Retina (tissue), 1 donor: ENCODE data around the gene LHFPL6.
A peak's percentile ranks its signal among the peaks of the same experiment; 100 is the strongest.

Experiments
- DNase-seq: peaks from one replicate; pipeline ENCODE4 v3.0.0-alpha.2; 2016

The LHFPL6 gene

DNA sequence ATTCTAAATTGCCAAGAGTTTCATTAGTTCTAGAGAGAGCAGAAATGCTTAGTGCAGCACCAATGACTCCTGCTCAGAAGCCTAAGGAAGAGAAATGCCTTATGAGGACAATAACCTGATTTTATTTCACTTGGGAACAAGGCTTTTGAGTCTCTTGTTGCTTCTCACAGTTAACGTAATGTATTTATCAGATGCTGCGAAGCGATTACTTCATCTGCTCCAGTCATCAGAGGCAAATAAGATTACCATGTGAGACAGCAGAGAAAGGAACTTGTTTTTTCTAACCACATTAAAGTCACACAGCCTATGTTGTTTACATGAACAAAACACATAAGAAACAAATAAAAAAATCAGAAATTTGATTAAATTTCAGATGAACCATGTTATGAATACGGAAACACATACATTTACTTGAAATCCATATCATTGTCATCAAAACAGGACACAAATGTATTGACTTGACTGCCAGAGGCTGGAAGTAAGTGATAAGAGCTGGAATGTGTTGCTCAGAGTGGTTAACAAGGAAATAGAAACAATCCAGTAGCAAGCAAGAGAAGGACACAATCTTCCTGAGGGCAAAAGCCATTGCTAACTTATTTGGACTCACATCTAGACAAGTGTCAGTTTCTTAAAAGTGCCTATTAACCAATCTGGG is 147.3 kb downstream of the LHFPL6 start:
- DNase-seq, result no peak

DNA sequence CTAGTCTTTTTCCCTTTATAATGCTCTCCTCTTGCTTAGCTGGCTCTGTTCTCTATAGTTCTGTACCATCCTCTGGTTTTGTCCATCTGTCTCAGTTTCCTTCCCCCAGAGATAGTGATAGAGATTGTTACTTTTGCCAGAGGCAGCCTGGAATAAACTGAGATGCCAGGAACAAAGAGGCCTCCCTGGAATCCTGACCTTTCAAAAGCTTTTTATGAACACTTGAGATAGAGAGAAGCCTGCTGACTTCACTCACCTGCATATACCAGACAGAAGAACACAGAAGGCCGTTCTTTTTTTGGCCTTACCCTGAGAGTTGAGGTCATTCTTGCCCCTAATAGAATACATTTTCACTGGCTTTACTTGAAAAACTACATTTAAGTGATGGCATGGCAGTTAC is 150.2 kb downstream of the LHFPL6 start:
- DNase-seq, result no peak

DNA sequence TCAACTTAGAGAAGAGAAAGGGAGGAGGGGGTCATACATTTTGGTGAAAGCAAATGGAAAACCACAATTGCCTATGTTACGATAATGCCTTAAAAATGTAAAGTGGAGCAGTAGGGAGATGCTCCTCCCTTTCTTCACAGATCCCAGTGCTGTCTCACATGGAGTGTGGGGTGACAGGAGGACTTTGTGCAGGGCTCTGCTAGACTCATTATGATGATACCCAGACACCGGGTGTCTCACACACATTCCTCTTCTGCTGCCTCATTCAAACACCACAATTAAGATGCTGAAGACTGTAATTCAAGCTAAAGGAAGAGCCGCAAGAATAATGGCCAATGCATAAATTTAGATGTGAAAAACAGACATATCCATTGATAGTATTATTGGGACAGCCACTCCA is 150.6 kb downstream of the LHFPL6 start:
- DNase-seq, result peak; percentile 41

DNA sequence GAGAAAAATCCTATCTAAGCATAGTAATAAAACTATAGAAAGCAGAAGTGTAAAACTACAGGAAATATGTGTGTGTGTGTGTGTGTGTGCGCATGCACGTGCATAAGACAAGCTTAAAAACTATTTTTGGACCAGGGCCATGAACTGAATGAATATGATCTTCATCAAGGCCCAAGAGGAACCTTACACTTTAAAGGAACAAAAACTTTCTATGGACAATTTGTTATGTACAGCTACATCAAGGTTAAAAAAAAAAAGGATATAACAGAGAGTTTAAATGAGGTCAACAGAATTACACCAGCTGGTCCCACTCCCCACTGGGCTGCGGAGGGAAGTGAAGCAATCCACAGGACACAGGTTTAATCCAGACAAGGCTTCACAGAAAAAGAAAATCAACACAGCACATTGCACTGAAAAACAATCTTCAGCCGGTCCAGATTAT is 151.1 kb downstream of the LHFPL6 start:
- peak; percentile 54 for DNase-seq

DNA sequence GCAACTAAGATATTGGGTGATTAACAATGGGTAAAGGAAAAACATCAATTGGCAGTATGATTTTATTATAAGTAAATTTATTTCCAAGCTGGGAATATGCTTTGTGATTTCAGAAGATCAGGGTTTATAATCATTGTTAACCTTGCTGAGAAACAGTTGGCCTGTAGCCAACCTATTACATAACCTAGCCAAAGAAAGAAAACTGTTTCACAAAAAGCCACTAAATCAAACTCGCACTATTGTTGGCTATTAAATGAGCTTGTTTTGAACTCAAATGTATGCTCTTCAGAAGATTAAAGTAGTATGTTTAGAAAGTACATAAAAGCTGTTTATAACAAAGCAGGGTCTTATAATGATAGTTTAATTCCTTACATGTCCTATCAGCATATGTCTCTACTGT is 151.7 kb downstream of the LHFPL6 start:
- no peak for DNase-seq

DNA sequence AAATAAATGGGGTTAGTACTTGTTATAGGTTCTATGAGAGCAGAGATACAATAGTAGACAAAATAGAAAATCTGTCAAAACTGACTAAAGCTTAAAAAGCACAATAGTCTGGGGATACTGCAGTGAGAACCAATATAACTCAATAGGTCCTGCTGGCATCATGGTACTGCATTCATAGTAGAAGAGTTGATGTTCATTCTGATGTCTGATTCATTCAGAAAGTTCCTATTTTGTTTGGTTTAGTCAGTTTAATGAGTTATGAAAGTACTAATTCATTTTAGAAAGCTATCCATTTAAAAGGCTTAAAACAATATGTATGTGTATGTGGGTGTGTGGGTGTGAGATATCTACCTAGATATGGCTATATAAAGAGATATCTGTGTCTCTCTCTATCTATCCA is 152.8 kb downstream of the LHFPL6 start:
- no peak for DNase-seq

DNA sequence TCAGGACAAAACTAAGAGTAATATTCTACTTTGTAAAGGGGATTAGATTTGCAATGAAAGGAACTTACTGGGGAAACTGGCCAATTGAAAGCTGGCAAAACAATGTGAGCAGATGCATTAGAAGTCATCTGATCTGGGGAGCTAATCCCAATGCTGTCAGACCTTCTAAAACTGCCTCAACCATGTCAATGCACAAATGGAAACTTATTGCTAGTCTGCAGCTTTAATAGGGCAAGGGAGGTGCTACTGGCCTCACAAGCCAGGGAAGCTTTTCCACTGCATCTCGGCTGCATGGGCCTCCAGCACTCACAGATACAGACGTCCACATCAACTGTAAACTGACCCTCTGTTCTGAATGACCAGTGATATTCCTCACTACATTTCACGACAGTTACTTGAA is 154.2 kb downstream of the LHFPL6 start:
- DNase-seq, result no peak

DNA sequence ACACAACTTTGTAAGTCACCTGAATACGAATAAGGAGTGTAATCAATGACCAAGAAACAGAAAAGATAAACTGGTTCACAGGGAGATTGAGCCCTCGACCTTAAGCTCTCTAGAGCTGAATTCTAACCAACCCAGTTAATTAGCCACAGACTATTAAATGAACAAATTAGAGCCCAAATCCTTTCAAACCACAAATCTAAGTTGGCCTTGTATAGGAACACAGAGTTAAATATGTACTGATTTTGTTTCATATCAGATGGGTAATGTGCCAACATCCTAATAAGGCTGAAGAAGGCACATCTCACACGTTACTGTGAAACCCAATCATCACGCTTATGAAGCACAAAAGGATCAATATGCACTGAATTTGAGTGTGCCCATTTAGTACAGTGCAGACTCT is 156.1 kb downstream of the LHFPL6 start:
- DNase-seq, result no peak

DNA sequence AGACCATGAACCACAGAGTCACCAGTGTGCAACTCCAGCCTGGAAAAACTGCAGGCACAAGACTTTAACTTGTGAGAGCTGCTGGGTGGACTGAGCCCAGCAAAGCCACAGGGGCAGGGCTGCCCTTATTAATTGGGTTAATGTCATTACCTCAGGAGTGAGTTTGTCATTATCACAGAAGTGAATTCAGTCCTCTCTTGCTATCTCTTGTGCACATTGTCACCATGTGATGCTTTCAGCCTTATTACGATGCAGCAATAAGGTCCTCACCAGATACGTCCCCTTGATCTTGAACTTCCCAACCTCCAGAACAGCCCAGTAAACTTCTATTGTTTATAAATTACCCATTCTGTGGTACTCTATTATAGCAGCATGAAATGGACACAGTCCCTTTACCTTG is 158.1 kb downstream of the LHFPL6 start:
- DNase-seq, result no peak

DNA sequence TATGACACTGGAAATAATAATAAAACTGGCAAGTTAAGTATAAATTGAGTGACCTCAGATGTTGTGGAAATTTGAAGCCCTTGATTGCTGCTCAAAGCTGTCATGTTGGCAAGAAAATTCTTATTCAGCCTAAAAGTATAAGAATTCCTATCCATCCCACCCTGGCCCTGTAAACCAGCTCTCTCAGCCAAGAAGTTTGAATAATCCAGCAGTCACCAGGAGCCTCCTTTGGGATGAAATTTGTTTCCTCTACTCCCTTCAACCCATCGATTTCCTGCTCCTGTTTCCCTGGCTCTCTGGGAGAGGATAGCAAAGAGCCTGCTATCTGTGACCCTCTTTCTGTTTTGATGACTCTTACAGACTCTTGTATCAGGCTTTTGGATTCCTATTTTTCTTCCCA is 169.3 kb downstream of the LHFPL6 start:
- DNase-seq, result no peak

DNA sequence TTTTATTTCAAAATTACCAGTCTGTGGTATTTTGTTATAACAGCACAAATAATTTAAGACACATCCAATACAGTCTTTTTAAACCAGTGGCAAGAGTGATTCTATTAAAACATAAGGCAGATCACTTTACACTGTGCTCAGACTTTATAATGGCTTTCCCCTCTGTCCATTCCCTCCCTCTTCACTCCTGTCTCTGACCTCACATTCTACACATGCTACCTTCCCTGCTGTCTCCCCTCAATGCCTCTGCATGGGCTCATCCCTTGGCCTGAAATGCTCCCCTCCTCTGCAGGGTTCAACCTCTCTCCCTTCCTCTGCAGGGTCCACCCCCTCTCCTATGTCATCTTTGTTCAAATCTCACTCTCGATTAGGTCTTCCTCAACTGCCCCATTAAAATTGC is 170.8 kb downstream of the LHFPL6 start:
- DNase-seq, result no peak

DNA sequence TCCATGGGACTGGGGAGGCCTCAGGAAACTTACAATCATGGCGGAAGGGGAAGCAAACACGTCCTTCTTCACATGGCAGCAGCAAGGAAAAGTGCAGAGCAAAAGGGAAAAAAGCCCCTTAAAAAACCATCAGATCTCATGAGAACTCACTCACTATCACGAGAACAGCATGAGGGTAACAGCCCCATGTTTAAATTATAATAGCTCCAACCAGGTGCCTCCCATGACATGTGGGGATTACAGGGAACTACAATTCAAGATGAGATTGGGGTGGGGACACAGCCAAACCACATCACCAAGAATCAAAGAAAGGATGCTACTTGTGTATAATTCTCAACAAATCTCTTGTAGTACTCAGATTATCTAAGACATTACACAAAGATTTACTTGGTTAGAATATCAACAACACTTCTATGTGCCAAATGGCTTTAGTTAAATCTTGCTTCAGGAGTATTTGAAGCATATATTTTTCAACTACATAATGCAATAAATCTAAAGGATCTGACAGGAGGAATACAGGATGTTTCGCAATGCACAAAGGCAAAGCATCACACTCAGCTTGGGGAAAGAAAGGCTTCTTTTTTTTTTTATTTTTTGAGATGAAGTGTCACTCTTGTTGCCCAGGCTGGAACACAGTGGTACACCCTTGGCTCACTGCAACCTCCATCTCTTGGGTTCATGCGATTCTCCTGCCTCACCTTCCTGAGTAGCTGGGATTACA is 180.0 kb downstream of the LHFPL6 start:
- DNase-seq, result no peak

DNA sequence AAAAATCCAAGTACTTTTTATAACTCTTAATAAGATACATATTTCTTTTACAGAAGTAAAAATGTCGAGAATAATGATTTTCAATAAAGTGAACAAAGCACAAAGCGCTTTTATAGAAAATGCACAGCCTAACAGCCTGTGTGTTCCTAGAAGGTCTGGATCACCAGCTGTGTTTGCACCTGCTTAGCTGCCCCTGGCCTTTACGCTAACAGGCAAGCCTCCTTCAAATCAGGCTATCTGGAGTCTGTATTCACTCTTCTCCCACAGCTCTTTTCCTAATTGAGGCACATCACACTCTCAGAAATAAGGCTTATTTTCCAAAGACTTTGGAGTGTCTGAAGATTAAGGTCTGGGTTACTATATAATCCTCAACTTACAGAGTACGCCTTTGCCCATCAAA is 183.1 kb downstream of the LHFPL6 start:
- no peak for DNase-seq

DNA sequence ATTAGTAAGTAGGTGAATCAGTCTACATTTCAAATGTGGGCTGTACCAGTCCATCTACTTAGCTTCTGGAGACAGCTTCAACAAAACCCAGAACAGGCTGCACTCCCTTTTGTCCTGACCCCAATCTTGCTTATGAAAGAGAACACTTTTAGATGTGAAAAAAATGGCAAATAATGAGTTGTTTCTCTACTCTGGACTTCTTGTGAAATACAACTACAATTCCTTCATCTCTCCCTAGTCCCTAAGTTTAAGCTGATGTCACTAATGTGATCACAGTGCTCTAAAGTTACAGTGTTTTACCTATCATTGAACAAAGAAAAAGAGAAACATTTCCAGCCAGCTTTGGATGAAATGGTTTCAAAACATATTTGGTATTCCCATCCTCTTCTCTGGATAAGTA is 183.9 kb downstream of the LHFPL6 start:
- no peak for DNase-seq

DNA sequence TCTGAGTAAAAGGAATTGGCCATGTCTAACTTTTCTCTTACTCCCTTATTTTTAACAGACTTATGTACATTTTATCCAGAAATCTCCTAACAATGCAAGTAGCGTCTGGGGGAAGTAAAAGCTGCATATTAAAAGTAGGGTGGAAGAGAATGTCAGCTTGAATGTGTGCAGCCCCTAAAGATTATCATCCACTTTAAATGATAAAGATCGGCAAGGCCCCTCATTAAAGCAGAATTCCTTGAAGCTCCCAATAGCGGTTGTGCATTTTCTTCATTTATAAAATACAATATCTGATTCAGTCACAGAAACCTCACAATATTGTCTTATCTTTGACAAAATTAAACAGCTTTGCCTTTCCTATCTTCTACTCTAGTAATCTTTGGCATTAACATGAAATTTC is 184.6 kb downstream of the LHFPL6 start:
- DNase-seq, result no peak

DNA sequence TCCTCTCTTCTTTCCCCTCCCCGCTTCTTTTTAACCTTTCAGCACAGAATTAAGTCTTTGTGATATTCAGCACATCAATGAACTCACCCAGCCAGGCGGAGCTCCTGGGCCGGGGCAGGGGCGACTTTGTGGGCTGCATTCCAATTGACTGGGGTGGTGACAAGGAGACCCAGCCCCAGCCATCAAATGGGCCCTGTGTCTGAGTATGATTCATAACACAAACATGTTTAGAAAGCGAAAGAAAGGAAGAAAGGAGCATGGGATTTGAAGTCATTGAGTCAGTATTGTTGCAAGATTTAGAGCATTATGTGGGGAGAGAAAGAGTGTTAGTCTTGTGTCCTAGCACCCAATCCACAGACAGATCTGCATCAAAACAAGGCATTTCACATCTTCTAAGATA is 185.3 kb downstream of the LHFPL6 start:
- DNase-seq, result no peak

DNA sequence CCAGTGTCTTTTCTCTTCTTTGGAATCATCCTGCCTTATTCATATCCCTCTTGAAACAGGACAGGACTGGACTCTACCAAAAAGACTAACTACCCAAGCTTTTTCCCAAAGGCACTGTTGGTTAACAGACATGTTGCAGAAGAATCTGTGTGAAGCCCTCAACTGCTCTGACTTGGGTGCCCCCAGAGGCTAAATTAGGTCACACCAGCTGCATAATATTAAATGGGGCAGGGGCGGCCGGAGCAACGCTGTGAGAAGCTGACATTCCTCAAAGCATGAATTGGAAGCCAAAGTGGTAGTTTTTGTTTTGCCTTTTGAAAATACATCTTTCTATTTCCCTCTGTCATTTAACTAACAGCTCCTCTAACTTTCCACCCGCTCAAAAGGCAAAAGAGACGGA is 185.9 kb downstream of the LHFPL6 start:
- peak; percentile 63 for DNase-seq

DNA sequence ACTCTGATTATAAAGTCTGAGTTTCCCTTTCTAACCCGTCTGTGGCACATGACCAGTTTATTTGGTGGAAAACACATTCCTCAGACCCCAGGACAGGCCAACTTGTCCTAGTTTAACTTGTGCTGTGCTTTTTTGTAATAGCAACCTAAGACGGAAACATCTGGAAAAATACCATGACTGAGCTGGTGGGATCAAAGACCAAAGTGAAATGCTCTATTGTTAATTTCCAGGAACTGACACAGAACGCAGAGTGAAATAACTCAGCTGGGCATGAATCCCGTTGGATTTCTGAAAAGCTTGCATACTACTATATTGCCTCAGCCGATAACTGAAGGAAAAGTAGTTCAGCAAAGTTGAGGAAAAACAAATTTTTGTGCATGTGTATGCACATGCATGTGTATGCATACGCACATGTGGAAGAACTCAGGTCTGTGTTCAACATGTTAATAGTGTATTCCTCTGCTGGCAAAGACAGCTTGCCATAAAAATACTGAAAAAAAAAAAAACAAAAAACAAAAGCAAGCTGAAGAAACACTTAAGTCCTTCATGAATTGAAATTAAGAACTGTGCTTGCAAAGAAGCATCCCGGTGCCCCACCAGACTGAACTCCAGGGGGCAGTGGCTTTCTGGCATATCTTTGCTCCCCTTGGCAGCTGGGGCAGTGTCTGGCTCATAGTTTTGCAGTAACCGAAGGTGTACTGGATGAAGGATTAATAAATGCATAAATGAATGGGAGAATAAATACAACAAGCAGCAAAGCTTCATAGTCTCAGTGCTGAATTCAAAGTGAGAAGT is 187.8 kb downstream of the LHFPL6 start:
- no peak for DNase-seq

DNA sequence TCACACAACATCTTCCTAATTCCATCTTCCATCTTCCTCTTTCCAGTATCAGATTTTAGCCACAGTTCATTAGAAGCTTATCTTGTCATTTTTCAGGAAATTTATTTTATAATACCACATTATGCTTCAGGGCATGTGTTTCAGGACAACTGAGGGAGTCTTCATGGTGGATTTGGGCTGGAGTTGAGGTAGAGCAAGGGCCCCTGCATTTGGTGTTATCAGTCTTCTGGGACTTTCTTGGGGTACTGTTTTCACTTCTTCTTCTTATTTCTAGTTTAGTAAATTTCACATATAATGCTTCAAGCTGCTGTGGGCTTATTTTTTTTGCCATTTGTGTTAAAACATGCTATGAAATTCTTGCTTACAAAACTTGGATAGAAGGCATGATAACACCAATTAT is 188.7 kb downstream of the LHFPL6 start:
- DNase-seq, result no peak

DNA sequence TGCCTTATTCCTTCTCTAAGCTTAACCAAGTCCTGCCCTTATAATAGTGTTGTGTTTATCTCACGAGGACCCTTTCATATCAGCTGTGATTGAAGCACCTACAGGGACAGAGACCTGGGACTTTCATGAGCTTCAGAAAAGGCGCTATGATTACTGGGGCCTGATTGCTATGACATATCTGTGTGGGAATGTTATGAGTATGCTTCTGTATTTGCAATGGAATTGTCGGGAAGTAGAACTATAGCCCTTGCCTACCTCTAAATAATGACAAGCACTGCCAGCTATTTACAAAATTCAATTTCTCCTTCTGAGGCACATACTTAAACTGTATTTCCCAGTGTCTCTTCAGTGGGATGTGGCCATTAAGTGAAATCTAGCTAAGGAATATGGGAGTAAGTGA is 191.5 kb downstream of the LHFPL6 start:
- no peak for DNase-seq

DNA sequence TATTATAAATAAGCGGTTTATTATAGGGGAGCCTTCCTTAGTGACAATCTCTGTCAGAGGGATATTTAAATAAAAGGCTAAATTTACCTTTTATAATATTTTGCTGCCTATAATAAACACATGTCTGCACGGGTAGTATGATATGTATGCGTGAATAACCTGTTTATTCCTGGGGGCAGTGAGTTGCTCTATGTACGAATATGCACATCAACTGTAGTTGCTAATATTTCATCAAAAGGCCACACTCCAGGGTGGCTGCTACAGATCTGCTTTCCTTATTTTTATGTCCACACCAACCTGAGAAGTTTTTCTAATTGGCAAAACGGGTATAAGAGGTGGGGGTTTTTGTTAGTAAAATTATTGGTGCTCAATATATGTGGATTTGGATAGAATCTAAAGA is 192.0 kb downstream of the LHFPL6 start:
- DNase-seq, result no peak

DNA sequence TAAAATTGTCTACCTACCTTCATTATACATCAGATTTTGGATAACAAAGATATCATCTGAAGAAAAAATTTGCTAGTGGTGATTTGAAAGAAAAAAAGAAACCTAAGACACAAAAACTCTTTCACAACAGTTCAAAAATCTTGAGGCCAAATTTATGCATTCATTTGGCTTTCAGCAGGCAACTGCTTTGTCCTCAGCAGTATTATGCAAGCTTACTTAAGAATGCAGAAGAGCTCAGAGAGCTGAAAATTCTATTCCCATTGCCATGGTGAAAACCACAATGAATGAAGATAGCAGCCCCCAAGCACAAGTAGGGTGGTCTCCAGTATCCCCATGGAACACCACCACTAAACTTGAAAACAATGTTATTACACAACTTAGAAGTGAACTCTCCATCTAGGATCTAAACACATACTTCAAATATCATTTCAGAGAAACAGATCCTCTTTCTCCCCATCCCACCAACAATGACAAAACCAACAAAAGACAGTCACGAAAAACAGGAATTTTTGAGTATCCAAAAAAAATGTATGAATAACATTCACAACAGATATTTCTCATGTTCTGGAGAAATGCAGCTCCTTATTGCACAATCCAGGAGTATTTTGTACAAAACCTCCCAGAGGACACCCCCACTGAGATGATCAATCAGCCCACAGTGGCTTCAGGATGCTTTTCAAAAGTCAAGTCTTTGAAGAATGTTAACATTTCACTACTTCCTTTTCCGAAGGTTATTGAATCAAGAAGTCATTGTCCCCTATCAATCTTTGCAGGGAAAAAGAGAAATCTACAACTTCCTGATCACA is 192.7 kb downstream of the LHFPL6 start:
- DNase-seq, result no peak

DNA sequence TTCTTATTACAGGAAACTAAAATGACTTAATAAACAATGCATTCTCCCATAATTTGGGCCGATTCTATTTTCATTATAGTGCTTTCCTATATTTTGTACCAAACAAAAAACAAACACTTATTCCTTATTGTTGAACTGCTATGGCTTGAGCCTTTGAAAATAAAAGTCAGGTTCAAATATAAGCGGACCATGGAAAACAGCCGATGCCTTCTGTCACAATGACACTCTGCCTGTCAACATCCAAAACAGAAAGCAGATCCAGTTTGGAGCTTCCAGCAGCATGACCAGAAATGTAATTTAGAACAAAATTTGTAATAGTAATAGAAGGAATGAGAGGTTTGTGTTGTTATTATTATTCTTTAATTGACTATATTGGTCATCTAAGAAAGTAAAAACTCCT is 194.5 kb downstream of the LHFPL6 start:
- DNase-seq, result no peak
